ENCODE results near the gene BRCA2.
"Not testable (repeated sequence)": the region's sequence is repeated elsewhere in the genome, so short reads cannot be mapped to it uniquely, and the experiment has no call there.

Gene BRCA2

DNA sequence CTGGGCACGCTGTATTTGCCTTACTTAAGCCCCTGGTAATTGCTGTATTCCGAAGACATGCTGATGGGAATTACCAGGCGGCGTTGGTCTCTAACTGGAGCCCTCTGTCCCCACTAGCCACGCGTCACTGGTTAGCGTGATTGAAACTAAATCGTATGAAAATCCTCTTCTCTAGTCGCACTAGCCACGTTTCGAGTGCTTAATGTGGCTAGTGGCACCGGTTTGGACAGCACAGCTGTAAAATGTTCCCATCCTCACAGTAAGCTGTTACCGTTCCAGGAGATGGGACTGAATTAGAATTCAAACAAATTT lies 676 bp downstream of the BRCA2 start:
- peaks cover 18% of the 10 kb centered on the region for H3K36me3 Mint-ChIP-seq (ENCODE audit: insufficient read depth)
- H3K9me3 Mint-ChIP-seq = no peaks in the 10 kb centered on the region
- H3K4me1 Mint-ChIP-seq = peaks cover 10% of the 10 kb centered on the region
- ATAC-seq (replicated peaks; ENCODE audit: extremely low read depth, poor library complexity, severe bottlenecking) (no peak), DNase-seq (ENCODE audit: low spot score in 2 of 2) (no peak)
- peak overlapping the region; percentile 91 for H3K4me3 Mint-ChIP-seq
- no peaks in the 10 kb centered on the region for H3K27me3 Mint-ChIP-seq
- H3K27ac Mint-ChIP-seq (ENCODE audit: low read depth) = peak overlapping the region; percentile 98

DNA sequence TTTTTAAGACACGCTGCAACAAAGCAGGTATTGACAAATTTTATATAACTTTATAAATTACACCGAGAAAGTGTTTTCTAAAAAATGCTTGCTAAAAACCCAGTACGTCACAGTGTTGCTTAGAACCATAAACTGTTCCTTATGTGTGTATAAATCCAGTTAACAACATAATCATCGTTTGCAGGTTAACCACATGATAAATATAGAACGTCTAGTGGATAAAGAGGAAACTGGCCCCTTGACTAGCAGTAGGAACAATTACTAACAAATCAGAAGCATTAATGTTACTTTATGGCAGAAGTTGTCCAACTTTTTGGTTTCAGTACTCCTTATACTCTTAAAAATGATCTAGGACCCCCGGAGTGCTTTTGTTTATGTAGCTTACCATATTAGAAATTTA lies 1.2 kb downstream of the BRCA2 start:
- Mint-ChIP-seq H3K36me3 (ENCODE audit: insufficient read depth) (peaks cover 18% of the 10 kb centered on the region), H3K27me3 (no peaks in the 10 kb centered on the region), H3K27ac (ENCODE audit: low read depth) (no peak overlapping the region), H3K9me3 (no peaks in the 10 kb centered on the region), H3K4me1 (peaks cover 10% of the 10 kb centered on the region), H3K4me3 (no peak overlapping the region)
- no peak for DNase-seq (ENCODE audit: low spot score in 2 of 2)
- no peak for ATAC-seq (replicated peaks; ENCODE audit: extremely low read depth, poor library complexity, severe bottlenecking)

DNA sequence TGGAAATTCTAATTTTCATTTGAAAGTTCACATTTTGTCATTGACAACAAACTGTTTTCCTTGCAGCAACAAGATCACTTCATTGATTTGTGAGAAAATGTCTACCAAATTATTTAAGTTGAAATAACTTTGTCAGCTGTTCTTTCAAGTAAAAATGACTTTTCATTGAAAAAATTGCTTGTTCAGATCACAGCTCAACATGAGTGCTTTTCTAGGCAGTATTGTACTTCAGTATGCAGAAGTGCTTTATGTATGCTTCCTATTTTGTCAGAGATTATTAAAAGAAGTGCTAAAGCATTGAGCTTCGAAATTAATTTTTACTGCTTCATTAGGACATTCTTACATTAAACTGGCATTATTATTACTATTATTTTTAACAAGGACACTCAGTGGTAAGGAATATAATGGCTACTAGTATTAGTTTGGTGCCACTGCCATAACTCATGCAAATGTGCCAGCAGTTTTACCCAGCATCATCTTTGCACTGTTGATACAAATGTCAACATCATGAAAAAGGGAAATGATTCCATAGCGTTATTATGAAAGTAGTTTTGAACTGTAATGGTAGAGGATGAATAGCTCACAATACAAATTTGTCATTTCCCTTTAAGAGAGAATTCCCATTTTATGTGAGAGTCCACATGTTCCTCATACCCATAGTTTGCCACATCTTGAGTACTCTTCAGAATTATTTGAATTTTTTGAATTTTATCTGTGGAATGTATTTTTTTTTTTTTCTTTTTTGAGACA lies 2.6 kb downstream of the BRCA2 start:
- Mint-ChIP-seq H3K27me3 (no peaks in the 10 kb centered on the region), H3K4me1 (peaks cover 10% of the 10 kb centered on the region), H3K36me3 (ENCODE audit: insufficient read depth) (peaks cover 18% of the 10 kb centered on the region), H3K4me3 (no peak overlapping the region), H3K27ac (ENCODE audit: low read depth) (no peak overlapping the region), H3K9me3 (no peaks in the 10 kb centered on the region)
- DNase-seq (ENCODE audit: low spot score in 2 of 2) = no peak
- no peak for ATAC-seq (replicated peaks; ENCODE audit: extremely low read depth, poor library complexity, severe bottlenecking)

DNA sequence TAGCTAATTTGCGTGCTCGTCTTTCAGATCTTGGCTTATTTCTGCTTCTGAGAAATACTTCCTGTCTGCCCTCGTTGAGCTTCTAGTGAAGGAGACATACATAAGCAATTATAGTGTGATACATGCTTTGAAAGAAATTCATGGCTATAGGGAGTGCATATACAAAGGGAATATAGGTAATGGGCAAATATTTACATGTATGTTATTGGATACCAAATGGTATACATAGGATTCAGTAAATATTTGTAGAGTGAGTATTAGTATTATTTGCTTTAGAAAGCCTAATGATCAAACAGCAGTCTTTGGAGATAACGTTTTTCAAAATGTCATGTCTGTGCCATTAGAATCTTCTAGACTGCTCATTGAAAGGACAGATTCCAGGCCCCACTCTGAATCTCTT lies 5.2 kb downstream of the BRCA2 start:
- Mint-ChIP-seq H3K4me3 (no peak overlapping the region), H3K27me3 (no peaks in the 10 kb centered on the region), H3K4me1 (no peaks in the 10 kb centered on the region), H3K9me3 (no peaks in the 10 kb centered on the region), H3K27ac (ENCODE audit: low read depth) (no peak overlapping the region), H3K36me3 (ENCODE audit: insufficient read depth) (peaks cover 9% of the 10 kb centered on the region)
- DNase-seq (ENCODE audit: low spot score in 2 of 2) = no peak
- ATAC-seq (replicated peaks; ENCODE audit: extremely low read depth, poor library complexity, severe bottlenecking) = no peak

DNA sequence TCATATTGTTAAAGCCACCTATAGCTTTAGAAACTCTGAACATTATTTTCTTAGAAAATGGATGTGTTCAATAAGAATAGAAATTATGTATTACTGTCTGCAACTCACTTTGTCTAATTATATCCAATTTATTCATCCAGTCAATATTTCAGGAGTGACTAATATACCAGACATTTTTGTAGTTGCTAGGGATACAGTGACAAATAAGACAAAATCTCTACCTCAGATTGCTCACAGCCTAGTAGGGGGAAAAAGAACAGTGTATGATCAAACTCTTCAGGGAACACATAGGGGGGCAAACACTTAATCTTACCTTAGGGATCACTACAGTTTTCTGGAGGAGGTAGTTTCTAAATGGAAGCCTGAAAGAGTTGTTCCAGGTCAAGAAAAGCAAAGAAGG lies 8.6 kb downstream of the BRCA2 start:
- ATAC-seq (replicated peaks; ENCODE audit: extremely low read depth, poor library complexity, severe bottlenecking) (no peak), DNase-seq (ENCODE audit: low spot score in 2 of 2) (no peak)
- H3K4me1 Mint-ChIP-seq = no peaks in the 10 kb centered on the region
- no peak overlapping the region for H3K27ac Mint-ChIP-seq (ENCODE audit: low read depth)
- no peaks in the 10 kb centered on the region for H3K9me3 Mint-ChIP-seq
- no peaks in the 10 kb centered on the region for H3K27me3 Mint-ChIP-seq
- H3K4me3 Mint-ChIP-seq = no peak overlapping the region
- H3K36me3 Mint-ChIP-seq (ENCODE audit: insufficient read depth) = peaks cover 4% of the 10 kb centered on the region

- no peaks in the 10 kb centered on the region for H3K27me3 Mint-ChIP-seq
- no peak for DNase-seq (ENCODE audit: low spot score in 2 of 2)
These were observed 15.1 kb downstream of the BRCA2 start for GRCh38 chr13:32330441-32330840.

DNA sequence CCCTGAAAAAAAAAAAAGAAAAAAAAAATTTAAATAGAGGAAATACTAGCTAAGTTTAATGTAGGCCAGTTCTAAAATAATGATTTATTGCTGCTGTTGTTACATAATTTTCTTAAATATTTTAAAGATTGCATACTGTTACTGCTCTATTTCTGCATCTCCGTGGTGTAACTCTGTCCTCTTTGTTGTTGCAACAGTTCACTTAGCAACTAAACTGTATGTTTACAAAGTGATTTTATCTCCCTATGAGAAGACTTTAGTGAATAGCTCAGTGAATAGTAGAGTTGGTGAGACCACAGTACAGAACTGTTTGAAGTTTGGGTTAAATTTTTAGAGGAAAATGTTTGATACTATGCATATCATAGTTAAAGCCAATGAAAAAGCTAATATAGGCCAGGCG lies 19.4 kb downstream of the BRCA2 start:
- Mint-ChIP-seq H3K4me1 (no peaks in the 10 kb centered on the region), H3K27ac (ENCODE audit: low read depth) (no peak overlapping the region), H3K27me3 (no peaks in the 10 kb centered on the region), H3K36me3 (ENCODE audit: insufficient read depth) (peaks cover 5% of the 10 kb centered on the region), H3K4me3 (no peak overlapping the region), H3K9me3 (no peaks in the 10 kb centered on the region)
- no peak for DNase-seq (ENCODE audit: low spot score in 2 of 2)
- no peak for ATAC-seq (replicated peaks; ENCODE audit: extremely low read depth, poor library complexity, severe bottlenecking)

More at GRCh38 chr13:32330441-32330840, 15.1 kb downstream of the BRCA2 start:
- Mint-ChIP-seq H3K4me3 (no peak overlapping the region), H3K9me3 (no peaks in the 10 kb centered on the region), H3K4me1 (no peaks in the 10 kb centered on the region), H3K36me3 (ENCODE audit: insufficient read depth) (peaks cover 5% of the 10 kb centered on the region), H3K27ac (ENCODE audit: low read depth) (no peak overlapping the region)
- ATAC-seq (replicated peaks; ENCODE audit: extremely low read depth, poor library complexity, severe bottlenecking) = no peak

DNA sequence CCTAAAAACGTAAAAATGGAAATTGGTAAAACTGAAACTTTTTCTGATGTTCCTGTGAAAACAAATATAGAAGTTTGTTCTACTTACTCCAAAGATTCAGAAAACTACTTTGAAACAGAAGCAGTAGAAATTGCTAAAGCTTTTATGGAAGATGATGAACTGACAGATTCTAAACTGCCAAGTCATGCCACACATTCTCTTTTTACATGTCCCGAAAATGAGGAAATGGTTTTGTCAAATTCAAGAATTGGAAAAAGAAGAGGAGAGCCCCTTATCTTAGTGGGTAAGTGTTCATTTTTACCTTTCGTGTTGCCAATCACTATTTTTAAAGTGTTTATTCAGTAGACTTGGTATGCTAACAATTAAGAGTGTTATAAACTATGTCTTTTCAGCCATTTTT lies 25.6 kb downstream of the BRCA2 start:
- H3K36me3 Mint-ChIP-seq (ENCODE audit: insufficient read depth) = peaks cover 2% of the 10 kb centered on the region
- ATAC-seq (replicated peaks; ENCODE audit: extremely low read depth, poor library complexity, severe bottlenecking) = no peak
- no peaks in the 10 kb centered on the region for H3K27me3 Mint-ChIP-seq
- no peak for DNase-seq (ENCODE audit: low spot score in 2 of 2)
- no peaks in the 10 kb centered on the region for H3K4me1 Mint-ChIP-seq
- H3K27ac Mint-ChIP-seq (ENCODE audit: low read depth) = no peak overlapping the region
- H3K4me3 Mint-ChIP-seq = no peak overlapping the region
- H3K9me3 Mint-ChIP-seq = no peaks in the 10 kb centered on the region

DNA sequence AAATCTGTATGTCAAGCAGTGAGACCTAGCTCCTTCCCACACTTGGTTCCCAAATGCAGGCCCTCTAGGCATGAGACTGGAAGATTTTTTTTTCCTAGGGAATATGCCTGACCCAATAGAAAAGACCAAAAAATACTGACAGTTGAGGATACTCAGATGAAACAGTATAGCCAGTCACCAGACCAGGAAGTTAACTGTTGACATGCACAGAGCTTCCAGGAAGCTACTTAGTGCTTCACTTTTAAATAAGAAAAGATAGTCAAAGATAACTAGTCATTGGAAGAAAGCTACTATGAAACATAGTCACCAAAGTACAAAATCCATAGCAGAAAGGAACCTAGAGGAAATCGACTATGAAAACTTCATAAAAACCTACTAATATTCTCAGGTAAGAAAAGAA lies 32.3 kb downstream of the BRCA2 start:
- peaks cover 7% of the 10 kb centered on the region for H3K36me3 Mint-ChIP-seq (ENCODE audit: insufficient read depth)

GRCh38 chr13:32350839-32351441 lies 35.6 kb downstream of the BRCA2 start:
- DNase-seq (ENCODE audit: low spot score in 2 of 2); H3K4me1 Mint-ChIP-seq; H3K4me3 Mint-ChIP-seq; H3K27me3 Mint-ChIP-seq; ATAC-seq (replicated peaks; ENCODE audit: extremely low read depth, poor library complexity, severe bottlenecking); H3K36me3 Mint-ChIP-seq (ENCODE audit: insufficient read depth); H3K27ac Mint-ChIP-seq (ENCODE audit: low read depth); H3K9me3 Mint-ChIP-seq: not testable (repeated sequence)

More for the DNA sequence above, 32.3 kb downstream of the BRCA2 start:
- Mint-ChIP-seq H3K27ac (ENCODE audit: low read depth) (no peak overlapping the region), H3K4me3 (no peak overlapping the region), H3K4me1 (no peaks in the 10 kb centered on the region), H3K27me3 (no peaks in the 10 kb centered on the region), H3K9me3 (no peaks in the 10 kb centered on the region)
- no peak for DNase-seq (ENCODE audit: low spot score in 2 of 2)
- ATAC-seq (replicated peaks; ENCODE audit: extremely low read depth, poor library complexity, severe bottlenecking) = no peak

- Mint-ChIP-seq H3K4me1 (no peaks in the 10 kb centered on the region), H3K4me3 (no peak overlapping the region), H3K27ac (ENCODE audit: low read depth) (no peak overlapping the region), H3K9me3 (no peaks in the 10 kb centered on the region), H3K36me3 (ENCODE audit: insufficient read depth) (peaks cover 5% of the 10 kb centered on the region), H3K27me3 (no peaks in the 10 kb centered on the region)
- ATAC-seq (replicated peaks; ENCODE audit: extremely low read depth, poor library complexity, severe bottlenecking) (no peak), DNase-seq (ENCODE audit: low spot score in 2 of 2) (no peak)
These were observed 38.7 kb downstream of the BRCA2 start for GRCh38 chr13:32354040-32354439.

DNA sequence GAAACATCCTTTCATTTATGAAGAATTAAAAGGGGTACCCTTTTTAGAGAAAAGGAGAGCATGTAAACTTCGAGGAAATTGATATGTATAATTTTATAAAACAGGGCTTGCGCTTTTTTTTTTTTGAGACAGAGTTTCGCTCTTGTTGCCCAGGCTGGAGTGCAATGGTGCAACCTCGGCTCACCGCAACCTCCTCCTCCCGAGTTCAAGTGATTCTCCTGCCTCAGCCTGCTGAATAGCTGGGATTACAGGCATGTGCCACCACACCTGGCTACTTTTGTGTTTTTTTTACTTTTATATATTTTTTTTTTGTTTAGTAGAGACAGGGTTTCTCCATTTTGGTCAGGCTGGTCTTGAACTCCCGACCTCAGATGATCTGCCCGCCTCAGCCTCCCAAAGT lies 40.6 kb downstream of the BRCA2 start:
- H3K27ac Mint-ChIP-seq (ENCODE audit: low read depth); H3K4me3 Mint-ChIP-seq; H3K9me3 Mint-ChIP-seq; H3K4me1 Mint-ChIP-seq; ATAC-seq (replicated peaks; ENCODE audit: extremely low read depth, poor library complexity, severe bottlenecking); H3K36me3 Mint-ChIP-seq (ENCODE audit: insufficient read depth); H3K27me3 Mint-ChIP-seq; DNase-seq (ENCODE audit: low spot score in 2 of 2): not testable (repeated sequence)

DNA sequence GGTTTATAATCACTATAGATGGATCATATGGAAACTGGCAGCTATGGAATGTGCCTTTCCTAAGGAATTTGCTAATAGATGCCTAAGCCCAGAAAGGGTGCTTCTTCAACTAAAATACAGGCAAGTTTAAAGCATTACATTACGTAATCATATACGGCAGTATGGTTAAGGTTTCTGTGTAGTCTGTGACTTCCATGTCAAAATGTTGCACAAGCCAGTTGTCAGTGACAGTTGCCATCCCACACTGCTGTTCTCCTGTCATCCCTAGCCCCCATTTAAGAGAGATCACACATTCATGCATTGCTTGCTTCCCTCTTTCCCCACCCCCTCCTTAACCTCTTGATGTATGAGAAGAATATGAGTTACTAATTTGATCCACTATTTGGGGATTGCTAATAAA lies 47.3 kb downstream of the BRCA2 start:
- H3K4me1 Mint-ChIP-seq = no peaks in the 10 kb centered on the region
- no peaks in the 10 kb centered on the region for H3K27me3 Mint-ChIP-seq
- H3K36me3 Mint-ChIP-seq (ENCODE audit: insufficient read depth) = peaks cover 1% of the 10 kb centered on the region
- no peak overlapping the region for H3K27ac Mint-ChIP-seq (ENCODE audit: low read depth)
- H3K9me3 Mint-ChIP-seq = no peaks in the 10 kb centered on the region
- ATAC-seq (replicated peaks; ENCODE audit: extremely low read depth, poor library complexity, severe bottlenecking) (no peak), DNase-seq (ENCODE audit: low spot score in 2 of 2) (no peak)
- no peak overlapping the region for H3K4me3 Mint-ChIP-seq
